IPS-20b (cell line): Measurements from ENCODE around the gene NELFA.

Experiments used
- H3K27ac ChIP-seq: one replicate; pipeline ENCODE4 v1.5.1; 2013; ENCODE audit warnings: low read length
- H3K27me3 ChIP-seq: 2 replicates; pipeline ENCODE4 v1.6.1; 2013; ENCODE audit warnings: mild to moderate bottlenecking, low read length, inconsistent platforms; ENCODE audit not compliant: insufficient read depth
- H3K36me3 ChIP-seq: 2 replicates; pipeline ENCODE4 v1.6.1; 2013; ENCODE audit warnings: low read depth, mild to moderate bottlenecking, inconsistent platforms, low read length, moderate library complexity; ENCODE audit not compliant: insufficient read depth
- H3K4me1 ChIP-seq: 2 replicates; pipeline ENCODE4 v1.6.1; 2013; ENCODE audit warnings: mild to moderate bottlenecking, control low read depth, inconsistent platforms, low read length, moderate library complexity; ENCODE audit not compliant: insufficient read depth
- H3K4me3 ChIP-seq: 2 replicates; pipeline ENCODE4 v1.5.1; 2013; ENCODE audit warnings: mild to moderate bottlenecking, low read length, inconsistent platforms
- H3K9ac ChIP-seq: 2 replicates; pipeline ENCODE4 v1.6.1; 2013; ENCODE audit warnings: low read depth, mild to moderate bottlenecking, inconsistent platforms, low read length, moderate library complexity
- H3K9me3 ChIP-seq: 2 replicates; pipeline ENCODE4 v1.6.1; 2013; ENCODE audit warnings: mild to moderate bottlenecking, low read depth, low read length, inconsistent platforms; ENCODE audit not compliant: insufficient read depth

The NELFA gene

GRCh38 chr4:2045518-2045951, 36.8 kb upstream of the NELFA start:
- no peak overlapping the region for H3K9ac ChIP-seq
- H3K4me1 ChIP-seq: no peaks in the 10 kb centered on the region
- H3K4me3 ChIP-seq: no peak overlapping the region
- H3K27me3 ChIP-seq: peaks cover 33% of the 10 kb centered on the region
- H3K27ac ChIP-seq: no peak overlapping the region
- no peaks in the 10 kb centered on the region for H3K9me3 ChIP-seq
- no peaks in the 10 kb centered on the region for H3K36me3 ChIP-seq

GRCh38 chr4:2044542-2045517, 36.1 kb upstream of the NELFA start:
- Histone ChIP-seq H3K9ac (no peak overlapping the region), H3K4me1 (no peaks in the 10 kb centered on the region), H3K27ac (no peak overlapping the region), H3K36me3 (no peaks in the 10 kb centered on the region), H3K4me3 (no peak overlapping the region), H3K27me3 (peaks cover 40% of the 10 kb centered on the region), H3K9me3 (no peaks in the 10 kb centered on the region)

- H3K9me3 ChIP-seq: no peaks in the 10 kb centered on the region
- no peaks in the 10 kb centered on the region for H3K4me1 ChIP-seq
- no peaks in the 10 kb centered on the region for H3K36me3 ChIP-seq
- H3K9ac ChIP-seq: no peak overlapping the region
- H3K27me3 ChIP-seq: peaks cover 47% of the 10 kb centered on the region
- H3K4me3 ChIP-seq: no peak overlapping the region
- H3K27ac ChIP-seq: no peak overlapping the region
Observed at GRCh38 chr4:2044119-2044485, 35.3 kb upstream of the NELFA start.

- Histone ChIP-seq H3K9me3 (no peaks in the 10 kb centered on the region), H3K36me3 (no peaks in the 10 kb centered on the region), H3K4me1 (no peaks in the 10 kb centered on the region), H3K27me3 (peaks cover 53% of the 10 kb centered on the region), H3K9ac (no peak overlapping the region), H3K27ac (no peak overlapping the region), H3K4me3 (no peak overlapping the region)
Observed at GRCh38 chr4:2043396-2044118, 34.8 kb upstream of the NELFA start.

- H3K9ac ChIP-seq: no peak overlapping the region
- H3K4me3 ChIP-seq: peak overlapping the region; percentile 40; the same call in 1 of the 2 replicates
- no peak overlapping the region for H3K27ac ChIP-seq
- H3K9me3 ChIP-seq: no peaks in the 10 kb centered on the region
- H3K36me3 ChIP-seq: no peaks in the 10 kb centered on the region
- H3K27me3 ChIP-seq: peaks cover 57% of the 10 kb centered on the region
- H3K4me1 ChIP-seq: no peaks in the 10 kb centered on the region
Observed at GRCh38 chr4:2042947-2043395, 34.2 kb upstream of the NELFA start.

GRCh38 chr4:2042204-2042946, 33.6 kb upstream of the NELFA start:
- peak overlapping the region; percentile 73; the same call in 1 of the 2 replicates for H3K4me3 ChIP-seq
- no peaks in the 10 kb centered on the region for H3K9me3 ChIP-seq
- H3K9ac ChIP-seq: no peak overlapping the region
- no peaks in the 10 kb centered on the region for H3K36me3 ChIP-seq
- H3K27ac ChIP-seq: no peak overlapping the region
- H3K4me1 ChIP-seq: no peaks in the 10 kb centered on the region
- H3K27me3 ChIP-seq: peaks cover 57% of the 10 kb centered on the region

- Histone ChIP-seq H3K9me3 (no peaks in the 10 kb centered on the region), H3K4me3 (peak overlapping the region; percentile 73), H3K36me3 (no peaks in the 10 kb centered on the region), H3K27me3 (peaks cover 64% of the 10 kb centered on the region), H3K4me1 (no peaks in the 10 kb centered on the region), H3K9ac (no peak overlapping the region), H3K27ac (no peak overlapping the region)
Observed at GRCh38 chr4:2041239-2042130, 32.7 kb upstream of the NELFA start.

GRCh38 chr4:2040391-2041238, 31.8 kb upstream of the NELFA start:
- Histone ChIP-seq H3K4me3 (peak overlapping the region; percentile 73; the same call in 1 of the 2 replicates), H3K9ac (no peak overlapping the region), H3K27me3 (peaks cover 67% of the 10 kb centered on the region)

GRCh38 chr4:2036866-2037265, 28.1 kb upstream of the NELFA start:
- no peak overlapping the region for H3K27ac ChIP-seq
- H3K27me3 ChIP-seq: peaks cover 80% of the 10 kb centered on the region
- H3K36me3 ChIP-seq: no peaks in the 10 kb centered on the region
- no peak overlapping the region for H3K9ac ChIP-seq
- H3K4me1 ChIP-seq: no peaks in the 10 kb centered on the region
- H3K4me3 ChIP-seq: no peak overlapping the region
- no peaks in the 10 kb centered on the region for H3K9me3 ChIP-seq

More at GRCh38 chr4:2040391-2041238, 31.8 kb upstream of the NELFA start:
- H3K9me3 ChIP-seq: no peaks in the 10 kb centered on the region
- no peaks in the 10 kb centered on the region for H3K36me3 ChIP-seq
- H3K27ac ChIP-seq: no peak overlapping the region
- no peaks in the 10 kb centered on the region for H3K4me1 ChIP-seq

- Histone ChIP-seq H3K9me3 (no peaks in the 10 kb centered on the region), H3K27me3 (peaks cover 75% of the 10 kb centered on the region), H3K9ac (no peak overlapping the region), H3K36me3 (no peaks in the 10 kb centered on the region), H3K4me1 (no peaks in the 10 kb centered on the region), H3K27ac (no peak overlapping the region), H3K4me3 (no peak overlapping the region)
Observed at GRCh38 chr4:2036327-2036726, 27.6 kb upstream of the NELFA start.
